ENCODE results near the gene KCND2. TPM values are rescaled to one million over a fixed set of nuclear protein-coding genes. Genes with fewer than 3 reads are reported as not detected.
"Not testable (repeated sequence)": the region's sequence is repeated elsewhere in the genome, so short reads cannot be mapped to it uniquely, and the experiment has no call there.

The KCND2 gene
- total and polyA plus RNA-seq, 2 of the 4 experiments (the other 2 are of a cell fraction): under 0.01 TPM; not detected in 1

- H2BK15ac ChIP-seq (ENCODE audit: low read depth, low read length); H3K23ac ChIP-seq (ENCODE audit: low read depth, low read length); intact Hi-C loops (cut with micrococcal nuclease): not testable (repeated sequence)
Observed at GRCh38 chr7:120702408-120702807, 429.4 kb downstream of the KCND2 start.

More at GRCh38 chr7:120702408-120702807, 429.4 kb downstream of the KCND2 start:
- H4K91ac ChIP-seq (ENCODE audit: insufficient read depth, low read depth, low read length); H2AFZ ChIP-seq (replicated peaks; ENCODE audit: low read length, poor library complexity); BruUV-seq (replicated peaks); DNase-seq; H3K9ac ChIP-seq (ENCODE audit: low read depth, low read length); H3K14ac ChIP-seq (replicated peaks; ENCODE audit: low read depth, low read length); H3K4me2 ChIP-seq (ENCODE audit: low read depth, low read length); H2AK5ac ChIP-seq (ENCODE audit: low read depth, low read length); in situ Hi-C loops (cut with MboI; ENCODE audit: low sequenced_read_pairs); H3K18ac ChIP-seq (ENCODE audit: low read depth, low read length); H3K9me1 ChIP-seq (ENCODE audit: insufficient read depth, low read length); CTCF ChIA-PET; H2BK20ac ChIP-seq (ENCODE audit: low read depth, low read length); H4K5ac ChIP-seq (ENCODE audit: low read depth, low read length); H2BK120ac ChIP-seq (ENCODE audit: low read depth, low read length); dilution Hi-C loops (cut with HindIII; ENCODE audit: low sequenced_read_pairs, unreplicated experiment); H3K4ac ChIP-seq (ENCODE audit: low read depth, low read length); H2AK9ac ChIP-seq (replicated peaks; ENCODE audit: low read depth, low read length, poor library complexity); H3K9me3 ChIP-seq (ENCODE audit: control insufficient read depth, insufficient read depth, low read length); ATAC-seq (ENCODE audit: low read depth); H3K36me3 ChIP-seq (ENCODE audit: control insufficient read depth, insufficient read depth, low read length); H3K79me1 ChIP-seq (ENCODE audit: low read depth in 1 of 2, low read length in 2 of 2); H3K27ac ChIP-seq (ENCODE audit: insufficient read depth, low read length); H4K8ac ChIP-seq (ENCODE audit: low read depth in 2 of 2, low read length in 2 of 2); POLR2A ChIA-PET (ENCODE audit: unreplicated experiment); H4K20me1 ChIP-seq (ENCODE audit: insufficient read depth, low read length); H3K4me3 ChIP-seq (ENCODE audit: insufficient read depth, low read depth, low read length); H3K4me1 ChIP-seq (ENCODE audit: control insufficient read depth, insufficient read depth, low read length); H3K27me3 ChIP-seq (ENCODE audit: control insufficient read depth, insufficient read depth, low read length); H3K56ac ChIP-seq (ENCODE audit: extremely low read depth, insufficient read depth, low read length); H2BK5ac ChIP-seq (ENCODE audit: low read depth, low read length, poor library complexity, severe bottlenecking): not testable (repeated sequence)
- no CpG with 5 or more reads among the region's 1 CpG for whole genome bisulfite sequencing, 2 experiments (ENCODE audit: extremely low coverage in 2 of 2, insufficient read length in 1 of 2)
